ENCODE results near the gene NR1D2. TPM values are rescaled to one million over a fixed set of nuclear protein-coding genes. Genes with fewer than 3 reads are reported as not detected.

The NR1D2 gene
- total and polyA plus RNA-seq, 2 experiments from 2014 or later = 6.6 to 20.7 TPM

DNA sequence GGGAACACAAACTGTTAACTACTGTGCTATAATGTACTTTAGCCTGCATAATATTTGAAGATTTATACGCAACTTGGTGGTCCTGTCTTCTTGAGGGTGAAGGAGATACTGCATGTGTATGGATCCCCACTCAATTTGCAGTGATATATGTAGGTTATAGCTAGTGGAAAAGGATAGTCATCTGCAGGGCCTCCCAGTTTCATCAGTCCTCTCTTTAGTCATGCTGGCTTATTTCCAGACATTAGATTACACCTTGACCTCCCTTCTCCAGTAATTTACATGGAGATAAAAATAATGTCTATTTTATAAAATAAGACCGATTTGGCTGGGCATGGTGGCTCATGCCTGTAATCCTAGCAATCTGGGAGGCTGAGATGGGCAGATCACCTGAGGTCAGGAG, 3.7 kb downstream of the NR1D2 start:
- Mint-ChIP-seq H3K27ac (no peak overlapping the region), H3K4me1 (peaks cover 37% of the 10 kb centered on the region), H3K4me3 (no peak overlapping the region), H3K9me3 (no peaks in the 10 kb centered on the region), H3K27me3 (ENCODE audit: insufficient read depth, low read depth, poor library complexity) (peaks cover 5% of the 10 kb centered on the region), H3K36me3 (ENCODE audit: low read depth) (peaks cover 5% of the 10 kb centered on the region)
- Histone ChIP-seq H3K4me1 (ENCODE audit: insufficient read depth) (peaks cover 21% of the 10 kb centered on the region), H4K20me1 (replicated peaks; ENCODE audit: insufficient read depth) (peaks cover 8% of the 10 kb centered on the region; the same call in 1 of the 2 replicates), H3K4me3 (no peak overlapping the region), H3F3A (replicated peaks; ENCODE audit: low read depth) (0 out of 2 replicates have a peak, but pooled peaks cover 3% of the 10 kb centered on the region), H2AFZ (no peak overlapping the region), H3K79me2 (replicated peaks; ENCODE audit: insufficient read depth) (peaks cover 74% of the 10 kb centered on the region), H3K27ac (ENCODE audit: low read depth) (no peak overlapping the region), H3K27me3 (ENCODE audit: insufficient read depth) (no peaks in the 10 kb centered on the region), H3K36me3 (ENCODE audit: insufficient read depth) (no peaks in the 10 kb centered on the region), H3K4me2 (no peak overlapping the region), H3K9me2 (ENCODE audit: insufficient read depth) (no peaks in the 10 kb centered on the region)
- ATAC-seq (no peak), DNase-seq (ENCODE audit: low spot score) (no peak)
- TF ChIP-seq EZH2phosphoT487 (IDR thresholded peaks at IDR 0.05; ENCODE audit: unreplicated experiment) = no peak
- TF ChIP-seq ZNF114 (CRISPR knock-in tag; IDR thresholded peaks at IDR 0.05) = no peak
- TF ChIP-seq, protein P1, sequence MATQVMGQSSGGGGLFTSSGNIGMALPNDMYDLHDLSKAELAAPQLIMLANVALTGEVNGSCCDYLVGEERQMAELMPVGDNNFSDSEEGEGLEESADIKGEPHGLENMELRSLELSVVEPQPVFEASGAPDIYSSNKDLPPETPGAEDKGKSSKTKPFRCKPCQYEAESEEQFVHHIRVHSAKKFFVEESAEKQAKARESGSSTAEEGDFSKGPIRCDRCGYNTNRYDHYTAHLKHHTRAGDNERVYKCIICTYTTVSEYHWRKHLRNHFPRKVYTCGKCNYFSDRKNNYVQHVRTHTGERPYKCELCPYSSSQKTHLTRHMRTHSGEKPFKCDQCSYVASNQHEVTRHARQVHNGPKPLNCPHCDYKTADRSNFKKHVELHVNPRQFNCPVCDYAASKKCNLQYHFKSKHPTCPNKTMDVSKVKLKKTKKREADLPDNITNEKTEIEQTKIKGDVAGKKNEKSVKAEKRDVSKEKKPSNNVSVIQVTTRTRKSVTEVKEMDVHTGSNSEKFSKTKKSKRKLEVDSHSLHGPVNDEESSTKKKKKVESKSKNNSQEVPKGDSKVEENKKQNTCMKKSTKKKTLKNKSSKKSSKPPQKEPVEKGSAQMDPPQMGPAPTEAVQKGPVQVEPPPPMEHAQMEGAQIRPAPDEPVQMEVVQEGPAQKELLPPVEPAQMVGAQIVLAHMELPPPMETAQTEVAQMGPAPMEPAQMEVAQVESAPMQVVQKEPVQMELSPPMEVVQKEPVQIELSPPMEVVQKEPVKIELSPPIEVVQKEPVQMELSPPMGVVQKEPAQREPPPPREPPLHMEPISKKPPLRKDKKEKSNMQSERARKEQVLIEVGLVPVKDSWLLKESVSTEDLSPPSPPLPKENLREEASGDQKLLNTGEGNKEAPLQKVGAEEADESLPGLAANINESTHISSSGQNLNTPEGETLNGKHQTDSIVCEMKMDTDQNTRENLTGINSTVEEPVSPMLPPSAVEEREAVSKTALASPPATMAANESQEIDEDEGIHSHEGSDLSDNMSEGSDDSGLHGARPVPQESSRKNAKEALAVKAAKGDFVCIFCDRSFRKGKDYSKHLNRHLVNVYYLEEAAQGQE (IDR thresholded peaks at IDR 0.05; ENCODE audit: unreplicated experiment) = no peak
- TF ChIP-seq, protein P2, sequence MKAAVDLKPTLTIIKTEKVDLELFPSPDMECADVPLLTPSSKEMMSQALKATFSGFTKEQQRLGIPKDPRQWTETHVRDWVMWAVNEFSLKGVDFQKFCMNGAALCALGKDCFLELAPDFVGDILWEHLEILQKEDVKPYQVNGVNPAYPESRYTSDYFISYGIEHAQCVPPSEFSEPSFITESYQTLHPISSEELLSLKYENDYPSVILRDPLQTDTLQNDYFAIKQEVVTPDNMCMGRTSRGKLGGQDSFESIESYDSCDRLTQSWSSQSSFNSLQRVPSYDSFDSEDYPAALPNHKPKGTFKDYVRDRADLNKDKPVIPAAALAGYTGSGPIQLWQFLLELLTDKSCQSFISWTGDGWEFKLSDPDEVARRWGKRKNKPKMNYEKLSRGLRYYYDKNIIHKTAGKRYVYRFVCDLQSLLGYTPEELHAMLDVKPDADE (IDR thresholded peaks at IDR 0.05) = no peak
- TF ChIP-seq CTCF (conservative IDR thresholded peaks at IDR 0.05; ENCODE audit: low read depth in 2 of 2) = no peak
- TF ChIP-seq ZNF331 (CRISPR knock-in tag; IDR thresholded peaks at IDR 0.05; ENCODE audit: low read depth) = no peak
- TF ChIP-seq EZH2 (IDR thresholded peaks at IDR 0.05; ENCODE audit: low read depth, unreplicated experiment) = no peak
- TF ChIP-seq POLR2AphosphoS5 (IDR thresholded peaks at IDR 0.05; ENCODE audit: low read depth) = no peak
- TF ChIP-seq CREB1 (CRISPR knock-in tag; IDR thresholded peaks at IDR 0.05; ENCODE audit: low read depth) = no peak
- no peak for TF ChIP-seq NANOG (IDR thresholded peaks at IDR 0.05; ENCODE audit: borderline replicate concordance)
- TF ChIP-seq, protein P3, sequence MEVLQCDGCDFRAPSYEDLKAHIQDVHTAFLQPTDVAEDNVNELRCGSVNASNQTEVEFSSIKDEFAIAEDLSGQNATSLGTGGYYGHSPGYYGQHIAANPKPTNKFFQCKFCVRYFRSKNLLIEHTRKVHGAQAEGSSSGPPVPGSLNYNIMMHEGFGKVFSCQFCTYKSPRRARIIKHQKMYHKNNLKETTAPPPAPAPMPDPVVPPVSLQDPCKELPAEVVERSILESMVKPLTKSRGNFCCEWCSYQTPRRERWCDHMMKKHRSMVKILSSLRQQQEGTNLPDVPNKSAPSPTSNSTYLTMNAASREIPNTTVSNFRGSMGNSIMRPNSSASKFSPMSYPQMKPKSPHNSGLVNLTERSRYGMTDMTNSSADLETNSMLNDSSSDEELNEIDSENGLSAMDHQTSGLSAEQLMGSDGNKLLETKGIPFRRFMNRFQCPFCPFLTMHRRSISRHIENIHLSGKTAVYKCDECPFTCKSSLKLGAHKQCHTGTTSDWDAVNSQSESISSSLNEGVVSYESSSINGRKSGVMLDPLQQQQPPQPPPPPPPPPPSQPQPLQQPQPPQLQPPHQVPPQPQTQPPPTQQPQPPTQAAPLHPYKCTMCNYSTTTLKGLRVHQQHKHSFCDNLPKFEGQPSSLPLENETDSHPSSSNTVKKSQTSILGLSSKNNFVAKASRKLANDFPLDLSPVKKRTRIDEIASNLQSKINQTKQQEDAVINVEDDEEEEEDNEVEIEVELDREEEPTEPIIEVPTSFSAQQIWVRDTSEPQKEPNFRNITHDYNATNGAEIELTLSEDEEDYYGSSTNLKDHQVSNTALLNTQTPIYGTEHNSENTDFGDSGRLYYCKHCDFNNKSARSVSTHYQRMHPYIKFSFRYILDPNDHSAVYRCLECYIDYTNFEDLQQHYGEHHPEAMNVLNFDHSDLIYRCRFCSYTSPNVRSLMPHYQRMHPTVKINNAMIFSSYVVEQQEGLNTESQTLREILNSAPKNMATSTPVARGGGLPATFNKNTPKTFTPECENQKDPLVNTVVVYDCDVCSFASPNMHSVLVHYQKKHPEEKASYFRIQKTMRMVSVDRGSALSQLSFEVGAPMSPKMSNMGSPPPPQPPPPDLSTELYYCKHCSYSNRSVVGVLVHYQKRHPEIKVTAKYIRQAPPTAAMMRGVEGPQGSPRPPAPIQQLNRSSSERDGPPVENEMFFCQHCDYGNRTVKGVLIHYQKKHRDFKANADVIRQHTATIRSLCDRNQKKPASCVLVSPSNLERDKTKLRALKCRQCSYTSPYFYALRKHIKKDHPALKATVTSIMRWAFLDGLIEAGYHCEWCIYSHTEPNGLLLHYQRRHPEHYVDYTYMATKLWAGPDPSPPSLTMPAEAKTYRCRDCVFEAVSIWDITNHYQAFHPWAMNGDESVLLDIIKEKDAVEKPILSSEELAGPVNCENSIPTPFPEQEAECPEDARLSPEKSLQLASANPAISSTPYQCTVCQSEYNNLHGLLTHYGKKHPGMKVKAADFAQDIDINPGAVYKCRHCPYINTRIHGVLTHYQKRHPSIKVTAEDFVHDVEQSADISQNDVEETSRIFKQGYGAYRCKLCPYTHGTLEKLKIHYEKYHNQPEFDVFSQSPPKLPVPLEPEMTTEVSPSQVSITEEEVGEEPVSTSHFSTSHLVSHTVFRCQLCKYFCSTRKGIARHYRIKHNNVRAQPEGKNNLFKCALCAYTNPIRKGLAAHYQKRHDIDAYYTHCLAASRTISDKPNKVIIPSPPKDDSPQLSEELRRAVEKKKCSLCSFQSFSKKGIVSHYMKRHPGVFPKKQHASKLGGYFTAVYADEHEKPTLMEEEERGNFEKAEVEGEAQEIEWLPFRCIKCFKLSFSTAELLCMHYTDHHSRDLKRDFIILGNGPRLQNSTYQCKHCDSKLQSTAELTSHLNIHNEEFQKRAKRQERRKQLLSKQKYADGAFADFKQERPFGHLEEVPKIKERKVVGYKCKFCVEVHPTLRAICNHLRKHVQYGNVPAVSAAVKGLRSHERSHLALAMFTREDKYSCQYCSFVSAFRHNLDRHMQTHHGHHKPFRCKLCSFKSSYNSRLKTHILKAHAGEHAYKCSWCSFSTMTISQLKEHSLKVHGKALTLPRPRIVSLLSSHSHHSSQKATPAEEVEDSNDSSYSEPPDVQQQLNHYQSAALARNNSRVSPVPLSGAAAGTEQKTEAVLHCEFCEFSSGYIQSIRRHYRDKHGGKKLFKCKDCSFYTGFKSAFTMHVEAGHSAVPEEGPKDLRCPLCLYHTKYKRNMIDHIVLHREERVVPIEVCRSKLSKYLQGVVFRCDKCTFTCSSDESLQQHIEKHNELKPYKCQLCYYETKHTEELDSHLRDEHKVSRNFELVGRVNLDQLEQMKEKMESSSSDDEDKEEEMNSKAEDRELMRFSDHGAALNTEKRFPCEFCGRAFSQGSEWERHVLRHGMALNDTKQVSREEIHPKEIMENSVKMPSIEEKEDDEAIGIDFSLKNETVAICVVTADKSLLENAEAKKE (CRISPR knock-in tag; IDR thresholded peaks at IDR 0.05) = no peak
- no peak for TF ChIP-seq JUNB (IDR thresholded peaks at IDR 0.05; ENCODE audit: unreplicated experiment)
- TF ChIP-seq STAT1 (IDR thresholded peaks at IDR 0.05; ENCODE audit: unreplicated experiment) = no peak
